Measurements from ENCODE around the gene ALG8.
"Not testable (repeated sequence)": the region's sequence is repeated elsewhere in the genome, so short reads cannot be mapped to it uniquely, and the experiment has no call there.

ALG8 gene

DNA sequence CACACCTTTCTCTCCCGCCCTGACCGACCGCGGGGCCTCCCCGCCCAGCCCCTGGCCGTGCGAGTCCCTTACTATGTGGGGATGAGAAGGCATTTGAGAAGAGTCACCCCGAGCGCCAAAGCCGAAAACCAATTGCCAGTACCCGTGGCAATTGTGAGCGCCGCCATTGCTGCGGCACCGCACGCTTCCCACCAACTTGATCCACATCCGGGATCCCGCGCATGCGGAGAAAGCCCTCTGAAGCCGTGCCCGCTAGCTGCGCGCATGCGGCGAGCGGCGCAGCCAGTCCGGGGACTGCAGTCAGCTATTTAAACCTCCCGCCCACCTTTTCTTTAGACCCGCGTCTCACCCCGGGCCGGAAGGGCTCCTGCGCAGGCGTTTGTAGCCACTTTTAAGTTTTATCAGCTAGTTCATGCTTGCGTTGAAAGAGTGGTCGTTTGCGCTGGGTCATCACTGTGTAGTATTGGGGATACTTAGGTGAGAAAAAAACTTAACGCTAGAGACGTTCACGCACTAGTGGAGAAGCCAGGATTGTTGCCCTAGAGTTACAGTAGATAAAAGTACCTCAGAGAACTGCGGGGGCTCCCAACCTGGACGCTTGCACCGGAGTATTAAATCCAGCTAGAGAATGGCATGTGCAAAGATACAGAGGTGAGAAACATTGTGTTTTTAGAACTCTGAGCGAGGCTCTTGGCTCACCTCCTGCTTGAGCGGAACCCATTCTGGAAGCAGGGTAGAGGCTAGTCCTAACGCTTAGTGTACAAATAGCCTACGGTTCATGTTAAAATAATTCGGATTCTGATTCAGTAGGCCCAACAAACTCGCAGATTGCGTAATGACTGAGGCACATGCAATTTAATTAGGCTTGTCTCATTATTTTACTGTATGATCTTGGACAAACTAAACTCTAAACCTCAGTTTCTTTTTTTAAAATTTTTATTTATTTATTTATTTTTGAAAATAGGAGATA is at the start of gene ALG8:
ALG8 (minus strand) TSS at position 205 of the 970 bp plus-strand sequence; CDS start at position 167, 38 bp downstream.
- peaks cover 44% of the 10 kb centered on the region for H3K36me3 Mint-ChIP-seq (ENCODE audit: low read depth)
- peak within 1 kb of the TSS; percentile 93 for H3K4me3 Mint-ChIP-seq
- H3K27me3 Mint-ChIP-seq (ENCODE audit: low read depth) = no peaks in the 10 kb centered on the region
- DNase-seq (ENCODE audit: low spot score) = peak; percentile 97
- peaks cover 1% of the 10 kb centered on the region for H3K9me3 Mint-ChIP-seq
- peaks cover 41% of the 10 kb centered on the region for H3K4me1 Mint-ChIP-seq (ENCODE audit: low read depth)
- peak within 1 kb of the TSS; percentile 92 for H3K27ac Mint-ChIP-seq

DNA sequence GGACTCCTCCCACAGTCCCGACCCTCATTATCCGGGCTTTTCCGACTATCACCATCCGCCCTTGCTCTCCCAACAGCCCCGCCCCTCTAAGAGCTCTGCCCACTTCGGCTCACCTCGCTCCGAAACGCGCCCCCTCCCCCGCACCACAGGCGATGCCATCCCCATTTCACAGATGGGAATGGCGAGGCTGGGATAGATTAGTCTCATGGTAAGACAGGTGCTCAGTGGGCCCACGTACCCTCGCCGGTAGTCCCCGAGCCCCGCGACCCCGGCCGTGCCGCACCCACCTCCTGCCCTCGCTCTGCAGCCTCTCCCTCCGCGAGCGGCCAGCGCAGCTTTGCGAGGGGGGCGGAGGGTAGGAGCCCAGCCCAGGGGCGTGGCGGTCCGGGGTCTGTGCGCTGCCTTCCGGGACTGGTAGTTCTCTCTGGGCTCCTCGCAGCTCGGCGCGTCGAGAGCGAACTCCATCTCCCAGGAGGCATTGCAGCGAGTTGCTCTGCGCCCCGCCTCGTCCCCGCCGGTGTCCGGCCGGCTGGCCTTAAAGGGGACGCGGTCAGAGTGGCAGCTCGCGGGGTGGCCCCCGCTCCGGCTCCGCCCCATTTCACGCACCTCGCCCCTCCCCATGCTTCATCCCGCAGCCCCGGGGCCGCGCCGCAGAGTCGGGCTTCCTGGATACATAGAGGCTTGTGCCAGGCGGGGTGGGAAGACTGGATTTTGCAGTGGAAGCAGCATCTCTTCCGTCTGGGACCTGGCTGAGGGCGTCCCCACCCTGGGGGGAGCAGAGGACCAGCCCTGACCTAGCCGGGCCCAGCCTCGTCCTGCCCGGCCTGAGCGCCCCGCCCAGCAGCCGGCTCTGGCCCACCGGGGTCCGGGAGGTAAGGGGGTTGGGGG is 49.1 kb upstream of the ALG8 start, which contains the start of the genes KCTD21 and USP35:
KCTD21 (minus strand) TSS at position 341 of the 888 bp plus-strand sequence. CDS start 14,072 bp downstream, outside the sequence.
USP35 (plus strand) TSS at position 634 of the 888 bp plus-strand sequence. CDS start 7,327 bp downstream, outside the sequence.
- peak; percentile 96 for DNase-seq (ENCODE audit: low spot score)
- peaks cover 39% of the 10 kb centered on the region for H3K4me1 Mint-ChIP-seq (ENCODE audit: low read depth)
- peak within 1 kb of the TSS; percentile 94 for H3K27ac Mint-ChIP-seq
- H3K4me3 Mint-ChIP-seq = peak within 1 kb of the TSS; percentile 98
- no peaks in the 10 kb centered on the region for H3K9me3 Mint-ChIP-seq
- no peaks in the 10 kb centered on the region for H3K27me3 Mint-ChIP-seq (ENCODE audit: low read depth)
- peaks cover 14% of the 10 kb centered on the region for H3K36me3 Mint-ChIP-seq (ENCODE audit: low read depth)

DNA sequence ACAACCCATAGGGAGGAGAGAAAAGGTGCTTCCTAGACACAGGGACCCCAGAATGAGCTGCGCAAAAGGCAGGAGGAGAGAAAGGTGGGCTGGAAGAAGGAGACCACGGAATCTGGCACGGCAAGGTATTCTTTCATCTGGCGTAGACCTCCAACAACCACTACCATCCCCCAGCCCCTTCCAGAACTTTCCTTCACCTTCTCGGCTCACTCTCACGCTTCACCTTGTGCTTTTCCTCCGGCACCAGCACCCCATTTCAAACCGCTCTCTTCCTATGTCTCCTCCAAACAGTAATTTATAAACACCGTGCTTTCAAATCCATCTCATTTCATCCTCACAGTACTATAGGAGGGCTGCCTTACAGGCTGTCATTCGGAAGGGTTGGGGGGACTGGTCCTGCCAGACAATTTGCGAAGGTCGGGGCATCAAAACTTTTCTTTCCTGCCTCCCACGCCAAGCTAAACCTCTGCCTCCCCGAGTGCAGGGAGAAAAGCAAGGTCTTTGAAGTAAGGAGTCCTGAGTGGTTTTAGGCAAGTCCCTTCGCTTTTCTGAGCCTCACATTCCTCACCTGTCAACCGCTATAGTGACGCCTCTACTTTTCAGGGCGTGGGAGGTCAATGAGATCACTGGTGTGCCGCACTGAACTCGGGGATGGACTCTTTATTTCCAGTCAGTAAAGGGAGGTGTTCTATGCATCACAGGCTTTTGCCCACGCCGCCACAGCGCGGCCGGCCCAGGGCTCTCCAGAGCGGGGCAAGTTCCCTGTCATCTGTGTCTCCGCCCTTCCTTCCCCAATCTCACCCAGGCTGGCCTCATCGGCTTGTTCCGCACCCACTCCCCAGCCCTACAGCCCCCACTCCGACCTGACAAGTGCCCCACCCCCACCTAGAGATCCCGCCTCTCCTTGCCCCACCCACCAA is 48.2 kb upstream of the ALG8 start:
- H3K27ac Mint-ChIP-seq = peak overlapping the region; percentile 94
- DNase-seq (ENCODE audit: low spot score) = peak; percentile 87
- no peaks in the 10 kb centered on the region for H3K9me3 Mint-ChIP-seq
- H3K4me1 Mint-ChIP-seq (ENCODE audit: low read depth) = peaks cover 33% of the 10 kb centered on the region
- H3K36me3 Mint-ChIP-seq (ENCODE audit: low read depth) = peaks cover 14% of the 10 kb centered on the region
- H3K27me3 Mint-ChIP-seq (ENCODE audit: low read depth) = no peaks in the 10 kb centered on the region
- peak overlapping the region; percentile 98 for H3K4me3 Mint-ChIP-seq

DNA sequence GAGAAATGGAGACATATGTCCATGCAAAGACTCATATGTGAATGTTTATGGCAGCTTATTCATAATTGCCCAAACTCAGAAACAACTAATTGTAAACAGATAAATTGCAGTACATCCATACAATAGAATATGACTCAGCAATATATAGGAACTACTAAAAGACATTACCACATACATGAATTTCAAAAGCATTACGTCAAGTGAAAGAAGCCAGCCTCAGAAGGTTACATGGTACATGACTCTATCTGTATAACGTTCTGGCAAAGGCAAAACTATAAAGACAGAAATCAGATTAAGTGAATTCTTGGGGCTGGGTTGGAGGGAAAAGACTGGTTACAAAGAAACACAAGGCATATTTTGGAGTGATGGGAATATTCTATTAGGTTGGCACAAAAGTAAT is 41.8 kb upstream of the ALG8 start:
- Mint-ChIP-seq H3K27me3 (ENCODE audit: low read depth) (no peaks in the 10 kb centered on the region), H3K4me1 (ENCODE audit: low read depth) (peaks cover 7% of the 10 kb centered on the region), H3K4me3 (no peak overlapping the region), H3K27ac (no peak overlapping the region), H3K36me3 (ENCODE audit: low read depth) (peaks cover 30% of the 10 kb centered on the region), H3K9me3 (no peaks in the 10 kb centered on the region)
- DNase-seq (ENCODE audit: low spot score) = no peak

DNA sequence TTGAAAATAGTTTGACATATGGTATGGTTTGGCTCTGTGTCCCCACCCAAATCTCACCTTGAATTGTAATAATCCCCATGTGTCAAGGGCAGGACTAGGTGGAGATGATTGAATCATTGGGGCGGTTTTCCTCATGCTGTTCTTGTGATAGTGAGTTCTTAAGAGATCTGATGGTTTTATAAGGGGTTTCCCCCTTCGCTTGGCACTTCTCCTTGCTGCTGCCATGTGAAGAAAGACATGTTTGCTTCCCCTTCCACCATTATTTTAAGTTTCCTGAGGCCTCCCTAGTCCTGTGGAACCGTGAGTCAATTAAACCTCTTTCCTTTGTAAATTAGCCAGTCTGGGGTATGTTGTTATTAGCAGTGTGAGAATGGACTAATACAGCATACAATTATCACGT is 41.3 kb upstream of the ALG8 start:
- no peak for DNase-seq (ENCODE audit: low spot score)
- peaks cover 7% of the 10 kb centered on the region for H3K4me1 Mint-ChIP-seq (ENCODE audit: low read depth)
- H3K36me3 Mint-ChIP-seq (ENCODE audit: low read depth) = peaks cover 31% of the 10 kb centered on the region
- H3K27me3 Mint-ChIP-seq (ENCODE audit: low read depth) = no peaks in the 10 kb centered on the region
- no peaks in the 10 kb centered on the region for H3K9me3 Mint-ChIP-seq
- no peak overlapping the region for H3K27ac Mint-ChIP-seq
- no peak overlapping the region for H3K4me3 Mint-ChIP-seq

DNA sequence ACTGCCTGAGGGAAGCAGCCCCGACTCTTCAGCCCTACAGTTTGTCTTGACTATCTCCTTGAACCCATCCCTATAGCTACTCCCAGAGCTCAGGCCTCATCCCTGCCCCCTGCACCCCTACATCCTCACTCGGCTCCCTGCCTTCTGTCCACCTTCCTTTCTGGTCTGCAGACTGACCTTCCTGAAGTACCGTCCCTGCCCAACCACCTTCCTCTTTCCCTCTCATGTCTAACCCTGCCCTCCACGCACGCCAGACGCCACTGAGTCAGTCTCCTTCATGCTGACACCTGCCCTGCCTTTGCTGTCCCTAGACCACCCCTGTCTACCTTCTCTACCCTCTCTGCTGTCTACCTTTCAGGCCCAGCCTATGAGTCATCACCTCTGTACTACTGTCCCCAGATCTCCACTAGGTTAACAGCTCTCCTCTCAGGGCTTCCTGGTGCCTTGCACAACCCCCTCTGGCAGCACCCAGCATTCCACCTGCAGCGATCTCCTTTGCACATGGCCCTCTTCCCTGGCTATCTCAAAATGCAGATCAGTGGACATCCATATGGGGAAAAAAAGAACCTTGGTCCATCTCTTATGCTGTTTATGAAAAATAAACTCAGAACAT is 40.1 kb upstream of the ALG8 start:
- Mint-ChIP-seq H3K4me1 (ENCODE audit: low read depth) (peaks cover 7% of the 10 kb centered on the region), H3K9me3 (no peaks in the 10 kb centered on the region), H3K36me3 (ENCODE audit: low read depth) (peaks cover 35% of the 10 kb centered on the region), H3K27me3 (ENCODE audit: low read depth) (no peaks in the 10 kb centered on the region), H3K4me3 (no peak overlapping the region), H3K27ac (peak overlapping the region; percentile 24)
- DNase-seq (ENCODE audit: low spot score) = no peak

DNA sequence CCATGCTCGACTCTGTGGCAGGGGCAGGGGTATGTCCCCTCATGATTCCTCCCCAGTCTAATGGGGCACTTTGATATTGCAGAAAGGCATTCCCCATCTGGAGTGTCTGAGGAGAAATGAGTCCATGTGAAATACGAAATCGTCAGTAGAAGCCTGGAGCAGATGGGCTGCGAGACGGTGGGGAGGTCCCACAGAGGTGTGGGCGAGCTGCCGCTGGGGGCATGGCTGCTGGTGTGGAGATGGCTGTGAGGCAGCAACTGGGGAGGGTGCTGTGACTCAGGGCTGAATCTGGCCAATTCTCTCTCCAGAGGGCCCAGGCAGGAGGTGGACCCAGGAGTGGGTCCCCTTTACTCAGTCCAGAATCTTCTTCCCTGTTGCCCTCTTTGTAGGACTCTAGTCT is 37.8 kb upstream of the ALG8 start:
- H3K36me3 Mint-ChIP-seq (ENCODE audit: low read depth) = peaks cover 35% of the 10 kb centered on the region
- H3K27me3 Mint-ChIP-seq (ENCODE audit: low read depth) = no peaks in the 10 kb centered on the region
- no peaks in the 10 kb centered on the region for H3K9me3 Mint-ChIP-seq
- peaks cover 7% of the 10 kb centered on the region for H3K4me1 Mint-ChIP-seq (ENCODE audit: low read depth)
- H3K27ac Mint-ChIP-seq = no peak overlapping the region
- H3K4me3 Mint-ChIP-seq = no peak overlapping the region
- no peak for DNase-seq (ENCODE audit: low spot score)

DNA sequence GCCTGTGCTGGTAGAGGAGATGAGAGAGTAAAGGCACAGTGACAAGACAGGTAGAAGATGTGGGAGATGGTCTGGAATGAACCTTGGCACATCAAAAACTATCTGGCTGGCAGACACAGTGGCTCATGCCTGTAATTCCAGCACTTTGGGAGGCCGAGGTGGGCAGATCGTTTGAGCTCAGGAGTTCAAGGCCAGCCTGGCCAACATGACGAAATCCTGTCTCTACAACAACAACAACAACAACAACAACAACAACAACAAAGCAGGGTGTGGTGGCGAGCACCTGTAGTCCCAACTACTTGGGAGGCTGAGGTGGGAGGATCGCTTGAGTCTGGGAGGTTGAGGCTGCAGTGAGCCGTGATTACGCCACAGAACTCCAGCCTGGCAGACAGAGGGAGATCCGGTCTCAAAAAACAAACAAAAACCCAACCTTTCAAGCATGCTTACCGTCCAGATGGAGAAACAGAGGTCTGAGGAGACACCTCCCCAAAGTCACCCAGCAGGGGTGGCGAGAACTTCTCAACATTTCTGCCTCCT is 37.2 kb upstream of the ALG8 start:
- Mint-ChIP-seq H3K4me1 (ENCODE audit: low read depth) (peaks cover 7% of the 10 kb centered on the region), H3K9me3 (no peaks in the 10 kb centered on the region), H3K27ac (no peak overlapping the region), H3K36me3 (ENCODE audit: low read depth) (peaks cover 35% of the 10 kb centered on the region), H3K27me3 (ENCODE audit: low read depth) (no peaks in the 10 kb centered on the region), H3K4me3 (no peak overlapping the region)
- DNase-seq (ENCODE audit: low spot score) = no peak

DNA sequence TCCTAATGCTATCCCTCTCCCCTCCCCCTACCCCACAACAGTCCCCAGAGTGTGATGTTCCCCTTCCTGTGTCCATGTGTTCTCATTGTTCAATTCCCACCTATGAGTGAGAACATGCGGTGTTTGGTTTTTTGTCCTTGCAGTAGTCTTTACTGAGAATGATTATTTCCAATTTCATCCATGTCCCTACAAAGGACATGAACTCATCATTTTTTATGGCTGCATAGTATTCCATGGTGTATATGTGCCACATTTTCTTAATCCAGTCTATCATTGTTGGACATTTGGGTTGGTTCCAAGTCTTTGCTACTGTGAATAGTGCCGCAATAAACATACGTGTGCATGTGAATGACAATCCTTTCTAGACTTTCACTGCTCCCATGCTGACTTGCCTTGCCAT is 36.4 kb upstream of the ALG8 start:
- peaks cover 30% of the 10 kb centered on the region for H3K36me3 Mint-ChIP-seq (ENCODE audit: low read depth)
- not testable (repeated sequence) for H3K27ac Mint-ChIP-seq; H3K9me3 Mint-ChIP-seq; DNase-seq (ENCODE audit: low spot score); H3K4me3 Mint-ChIP-seq; H3K4me1 Mint-ChIP-seq (ENCODE audit: low read depth); H3K27me3 Mint-ChIP-seq (ENCODE audit: low read depth)

DNA sequence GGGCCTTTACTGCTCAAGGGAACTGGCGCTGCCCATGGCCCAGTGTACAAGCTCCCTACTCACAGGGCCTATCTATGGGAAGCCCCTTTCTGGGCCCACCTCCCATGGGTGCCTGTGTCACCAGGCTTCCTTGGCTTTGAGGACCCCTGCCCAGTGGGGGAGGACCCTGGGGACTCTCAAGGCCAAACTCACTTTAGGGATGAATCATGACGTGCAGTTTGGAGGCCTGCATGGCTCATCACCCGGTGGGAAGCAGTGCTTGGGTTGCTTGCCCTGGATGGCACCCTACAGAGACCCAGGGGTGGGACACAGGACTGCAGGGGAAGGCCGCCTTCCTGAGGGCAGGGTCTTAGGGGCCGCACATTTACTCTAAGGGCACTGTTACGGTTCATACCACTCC is 32.5 kb upstream of the ALG8 start:
- Mint-ChIP-seq H3K9me3 (no peaks in the 10 kb centered on the region), H3K4me3 (no peak overlapping the region), H3K27ac (no peak overlapping the region), H3K4me1 (ENCODE audit: low read depth) (no peaks in the 10 kb centered on the region), H3K27me3 (ENCODE audit: low read depth) (no peaks in the 10 kb centered on the region), H3K36me3 (ENCODE audit: low read depth) (peaks cover 19% of the 10 kb centered on the region)
- DNase-seq (ENCODE audit: low spot score) = no peak

DNA sequence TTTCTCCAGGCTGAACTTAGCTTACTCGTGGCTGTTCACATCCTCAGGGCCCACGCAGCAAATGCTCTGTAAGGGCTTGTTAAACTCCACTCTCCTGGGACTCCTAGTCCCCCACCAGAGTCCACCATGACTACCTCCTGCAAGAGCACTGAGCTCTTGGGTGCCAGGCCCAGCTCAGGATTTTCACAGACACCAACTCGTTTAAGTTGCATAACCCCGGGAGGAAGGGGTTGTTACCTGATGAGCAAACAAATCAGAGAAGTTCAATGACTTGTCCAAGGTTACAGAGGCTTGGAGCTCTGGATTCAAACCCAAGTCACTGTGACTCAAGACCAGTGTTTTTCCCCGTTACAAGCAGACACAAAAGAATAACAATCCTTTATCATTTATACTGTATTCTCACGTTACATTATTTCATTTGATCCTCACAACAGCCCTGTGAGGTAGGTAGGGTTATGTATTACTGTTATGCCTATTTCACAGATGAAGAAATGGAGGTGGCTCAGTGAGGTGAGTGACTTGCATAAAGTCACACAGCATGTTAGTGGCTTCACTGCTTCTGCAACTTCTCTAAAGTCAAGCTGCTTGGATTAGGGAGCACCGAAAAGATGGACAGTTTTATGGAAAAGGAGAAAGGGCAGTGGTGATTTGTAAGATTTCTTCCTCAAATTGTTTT is 31.6 kb upstream of the ALG8 start:
- Mint-ChIP-seq H3K27ac (no peak overlapping the region), H3K27me3 (ENCODE audit: low read depth) (no peaks in the 10 kb centered on the region), H3K4me3 (no peak overlapping the region), H3K9me3 (no peaks in the 10 kb centered on the region), H3K4me1 (ENCODE audit: low read depth) (no peaks in the 10 kb centered on the region), H3K36me3 (ENCODE audit: low read depth) (peaks cover 14% of the 10 kb centered on the region)
- DNase-seq (ENCODE audit: low spot score) = no peak

DNA sequence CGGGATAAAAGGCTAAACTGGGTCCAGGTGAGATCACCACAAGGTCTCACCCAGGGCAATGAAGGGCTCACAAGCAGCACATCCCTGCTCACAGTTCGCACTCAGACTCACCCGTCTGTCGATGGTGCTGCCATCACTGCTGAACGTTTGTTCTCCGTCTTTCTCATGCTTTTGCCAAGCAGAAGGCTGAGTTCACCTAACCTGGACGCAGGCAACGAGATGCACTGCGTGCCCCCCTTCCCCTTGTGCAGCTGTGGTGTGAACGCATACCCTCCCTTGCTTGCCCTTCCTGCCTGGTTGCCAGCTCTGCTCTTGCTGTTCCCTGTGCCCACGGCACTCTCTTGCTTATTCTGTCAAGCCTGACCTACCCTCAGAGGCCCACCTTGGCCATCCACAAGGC is 31.0 kb upstream of the ALG8 start:
- H3K27ac Mint-ChIP-seq = no peak overlapping the region
- DNase-seq (ENCODE audit: low spot score) = no peak
- peaks cover 11% of the 10 kb centered on the region for H3K36me3 Mint-ChIP-seq (ENCODE audit: low read depth)
- H3K9me3 Mint-ChIP-seq = no peaks in the 10 kb centered on the region
- H3K4me3 Mint-ChIP-seq = no peak overlapping the region
- no peaks in the 10 kb centered on the region for H3K27me3 Mint-ChIP-seq (ENCODE audit: low read depth)
- H3K4me1 Mint-ChIP-seq (ENCODE audit: low read depth) = no peaks in the 10 kb centered on the region
